Endothelial cell of umbilical vein (primary cell): ENCODE results near the gene HOXB3. TPM values are rescaled to one million over a fixed set of nuclear protein-coding genes. Genes with fewer than 3 reads are reported as not detected.

Experiments used
- BruUV-seq: library from RNA; stranded (reverse); fragments of 400-500 nt; replicated peaks from 2 replicates; lab custom pipeline; 2021; lab: Mats Ljungman, UMichigan
- CTCF ChIA-PET: fragments of 300-600, 350-600 bp; sonication (Branson Sonifier 250); formaldehyde crosslinking; loops from one replicate; lab custom pipeline; 2021; ENCODE audit warnings: antibody characterized with exemption, inconsistent platforms; lab: Charles Lee
- POLR2A ChIA-PET: fragments of 300-600, 350-600 bp; sonication (Branson Sonifier 250); formaldehyde crosslinking; loops from one replicate; lab custom pipeline; 2021; ENCODE audit warnings: antibody characterized with exemption, inconsistent platforms; lab: Charles Lee
- DNase-seq: peaks from one replicate; pipeline ENCODE4 v3.0.0-alpha.2; 2011; ENCODE audit warnings: low read depth, low spot score
- FAIRE-seq: peaks from 2 replicates; lab custom pipeline; 2011; peaks lifted over from hg19 to GRCh38; lab: Jason Lieb, UNC
- H2AFZ ChIP-seq: 2 replicates; pipeline ENCODE4 v1.6.0; 2012; ENCODE audit warnings: low read depth, low read length, control low read depth, inconsistent platforms
- H3K27ac ChIP-seq: 2 replicates; pipeline ENCODE4 v1.5.1; 2011; ENCODE audit warnings: low read depth, mild to moderate bottlenecking, control low read depth, low read length, moderate library complexity; ENCODE audit not compliant: insufficient read depth
- H3K27me3 ChIP-seq, 2 experiments: 2 replicates each; pipeline versions ENCODE4 v1.6.0 to v1.6.1; 2011; ENCODE audit warnings: low read length in 2 of 2, mixed read lengths in 1 of 2; ENCODE audit not compliant: control insufficient read depth in 2 of 2, insufficient read depth in 2 of 2
- H3K36me3 ChIP-seq, 2 experiments: 2 replicates in 1 of 2; 3 replicates in 1 of 2; pipeline ENCODE4 v1.5.1; 2011; ENCODE audit warnings: low read length in 2 of 2, mild to moderate bottlenecking in 1 of 2, moderate library complexity in 1 of 2; ENCODE audit not compliant: control insufficient read depth in 2 of 2, insufficient read depth in 2 of 2; ENCODE audit errors: extremely low read depth in 1 of 2
- H3K4me1 ChIP-seq: 3 replicates; pipeline ENCODE4 v1.5.1; 2011; ENCODE audit warnings: mild to moderate bottlenecking, low read length; ENCODE audit not compliant: control insufficient read depth, insufficient read depth; ENCODE audit errors: extremely low read depth
- H3K4me2 ChIP-seq: 2 replicates; pipeline ENCODE4 v1.6.1; 2011; ENCODE audit warnings: low read length, control low read depth, mixed read lengths; ENCODE audit not compliant: insufficient read depth
- H3K4me3 ChIP-seq, 3 experiments: fragments of 200-600 bp in 1 of 3; sonication (generic), shearing (Covaris generic) in 1 of 3; replicated peaks in 1 of 3; 2 replicates each; pipeline ENCODE4 v1.5.1; 2011 to 2016; ENCODE audit warnings: control low read depth in 3 of 3, low read length in 3 of 3, mild to moderate bottlenecking in 2 of 3, inconsistent platforms in 1 of 3, low read depth in 1 of 3, moderate library complexity in 1 of 3; ENCODE audit not compliant: insufficient read depth in 1 of 3
- H3K79me2 ChIP-seq: 2 replicates; pipeline ENCODE4 v1.6.0; 2012; ENCODE audit warnings: low read length, inconsistent platforms; ENCODE audit not compliant: control insufficient read depth, insufficient read depth
- H3K9ac ChIP-seq: replicated peaks from 2 replicates; pipeline ENCODE3; 2011; ENCODE audit warnings: low read length, control low read depth; ENCODE audit not compliant: insufficient read depth; ENCODE audit errors: extremely low read depth
- H3K9me1 ChIP-seq: replicated peaks from 3 replicates; pipeline ENCODE4 v1.6.0; 2011; ENCODE audit warnings: mild to moderate bottlenecking, low read length; ENCODE audit not compliant: control insufficient read depth, insufficient read depth; ENCODE audit errors: extremely low read depth
- H3K9me3 ChIP-seq: replicated peaks from 2 replicates; pipeline ENCODE4 v1.5.1; 2012; ENCODE audit warnings: low read length, inconsistent platforms; ENCODE audit not compliant: control insufficient read depth, insufficient read depth
- H4K20me1 ChIP-seq: replicated peaks from 2 replicates; pipeline ENCODE3; 2011; ENCODE audit warnings: mild to moderate bottlenecking, low read length; ENCODE audit not compliant: control insufficient read depth, insufficient read depth; ENCODE audit errors: extremely low read depth
- EZH2 ChIP-seq: IDR thresholded peaks from 2 replicates; pipeline ENCODE4 v1.6.1; 2012; ENCODE audit warnings: borderline replicate concordance, low read depth, mild to moderate bottlenecking, moderate library complexity, low read length, inconsistent platforms; ENCODE audit not compliant: severe bottlenecking
- FOS ChIP-seq: IDR thresholded peaks from 2 replicates; pipeline ENCODE4 v1.6.1; 2011; ENCODE audit warnings: mild to moderate bottlenecking, low read length, moderate library complexity, borderline replicate concordance; ENCODE audit not compliant: insufficient read depth
- GATA2 ChIP-seq: IDR thresholded peaks from 2 replicates; pipeline ENCODE4 v1.7.0; 2011; ENCODE audit warnings: low read depth, mild to moderate bottlenecking, moderate library complexity, mixed read lengths, low read length; ENCODE audit not compliant: insufficient read length, insufficient read depth
- JUN ChIP-seq: IDR thresholded peaks from 2 replicates; pipeline ENCODE4 v1.6.1; 2011; ENCODE audit warnings: borderline replicate concordance, low read depth; ENCODE audit not compliant: insufficient read length, insufficient read depth
- MYC ChIP-seq: IDR thresholded peaks from one replicate; pipeline ENCODE4 v1.6.1; 2011; ENCODE audit warnings: mild to moderate bottlenecking, low read depth, low read length
- POLR2A ChIP-seq: IDR thresholded peaks from 2 replicates; pipeline ENCODE4 v1.6.1; 2012; ENCODE audit warnings: low read depth, mild to moderate bottlenecking, control low read depth, low read length
- POLR2AphosphoS5 ChIP-seq: IDR thresholded peaks from 2 replicates; pipeline ENCODE4 v1.6.1; 2012; ENCODE audit warnings: low read depth, mild to moderate bottlenecking, control low read depth, low read length, moderate library complexity; ENCODE audit not compliant: insufficient read depth
- dilution Hi-C: fragments of 300-500 bp; cut with MboI; formaldehyde crosslinking; loops from one replicate; pipeline ENCODE4 v1.15.0; 2019; ENCODE audit warnings: low sequenced_read_pairs; ENCODE audit not compliant: extremely low pct_ligation_motif_present
- intact Hi-C: fragments of 100-400 bp; cut with micrococcal nuclease; formaldehyde crosslinking; loops from one replicate; pipeline ENCODE4 v1.10.0; 2022
- polyA plus RNA-seq, 4 experiments: library from polyadenylated mRNA; depleted of rRNA in 3 of 4; stranded (reverse) in 3 of 4; unstranded in 1 of 4; fragments of >200 nt; gene quantifications; 2 replicates each; pipeline versions ENCODE4 v1.2.1 to v1.2.3, GENCODE V29; 2011 to 2012; ENCODE audit warnings: missing spikeins in 1 of 4
- total RNA-seq: library from RNA; stranded (reverse); gene quantifications from 2 replicates; pipeline ENCODE4 v1.2.3, GENCODE V29; 2021
- TF ChIP-seq, protein P1 (sequence below): IDR thresholded peaks from 2 replicates; pipeline ENCODE4 v1.6.1; 2011; ENCODE audit not compliant: insufficient read depth, insufficient read length
- TF ChIP-seq, protein P2 (sequence below), 2 donors: IDR thresholded peaks; 1 replicate in 1 of 2; 2 replicates in 1 of 2; pipeline ENCODE4 v1.5.1; 2011; ENCODE audit warnings: low read length in 2 of 2, mild to moderate bottlenecking in 2 of 2, moderate library complexity in 2 of 2, control low read depth in 1 of 2, inconsistent platforms in 1 of 2, low read depth in 1 of 2; ENCODE audit not compliant: insufficient read depth in 1 of 2; ENCODE audit errors: extremely low read depth in 1 of 2

The HOXB3 gene
- total and polyA plus RNA-seq, 2 donors (not counting 3 experiments of a cell fraction or from before 2014, with no cell fraction given), result 29.6 to 56.6 TPM

DNA sequence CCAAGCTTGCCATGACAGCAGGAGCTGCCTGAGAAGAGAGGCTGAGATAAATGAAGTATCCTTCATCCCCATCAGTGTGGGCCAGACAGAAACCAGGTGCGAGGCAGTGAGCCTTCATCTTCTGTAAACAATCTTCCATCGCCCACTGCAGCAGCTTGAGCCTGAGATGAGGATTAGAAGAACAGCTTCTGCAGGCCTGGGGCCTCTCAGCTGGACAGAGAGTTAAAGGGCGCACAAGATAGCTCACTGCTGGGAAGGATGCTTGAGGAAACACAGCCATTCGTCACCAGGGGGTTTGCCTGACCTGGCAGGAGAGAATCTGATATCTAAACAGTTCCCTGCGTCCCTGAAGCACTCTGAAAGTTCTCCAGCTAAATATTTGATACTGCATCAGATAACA is 86.3 kb downstream of the HOXB3 start:
- no peak for DNase-seq
- Histone ChIP-seq H3K27me3 (peaks cover 3 to 10% of the 10 kb centered on the region in 2 experiments), H3K4me1 (peaks cover 6% of the 10 kb centered on the region), H3K27ac (no peak overlapping the region), H3K79me2 (no peaks in the 10 kb centered on the region), H3K9ac (no peak overlapping the region), H3K9me1 (no peaks in the 10 kb centered on the region), H2AFZ (no peak overlapping the region), H3K9me3 (no peaks in the 10 kb centered on the region), H3K36me3 (no peaks in the 10 kb centered on the region), H4K20me1 (no peaks in the 10 kb centered on the region), H3K4me3 (no peak overlapping the region), H3K4me2 (no peak overlapping the region)
- intact Hi-C loops (no loop called here), dilution Hi-C loops (no loop called here)
- ChIA-PET CTCF (interaction anchor here (1.3 to 1.5 kb wide), 4 partner anchors 9 to 168 kb away, joined by 3 to 6 read pairs (median 4); no protein-coding TSS in a partner anchor), POLR2A (no interaction called here)
- BruUV-seq, result no TSS peak
- no peak for FAIRE-seq
- TF ChIP-seq, protein P1, sequence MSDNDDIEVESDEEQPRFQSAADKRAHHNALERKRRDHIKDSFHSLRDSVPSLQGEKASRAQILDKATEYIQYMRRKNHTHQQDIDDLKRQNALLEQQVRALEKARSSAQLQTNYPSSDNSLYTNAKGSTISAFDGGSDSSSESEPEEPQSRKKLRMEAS, result no peak
- TF ChIP-seq EZH2, result no peak
- no peak for TF ChIP-seq POLR2A
- TF ChIP-seq, protein P2, sequence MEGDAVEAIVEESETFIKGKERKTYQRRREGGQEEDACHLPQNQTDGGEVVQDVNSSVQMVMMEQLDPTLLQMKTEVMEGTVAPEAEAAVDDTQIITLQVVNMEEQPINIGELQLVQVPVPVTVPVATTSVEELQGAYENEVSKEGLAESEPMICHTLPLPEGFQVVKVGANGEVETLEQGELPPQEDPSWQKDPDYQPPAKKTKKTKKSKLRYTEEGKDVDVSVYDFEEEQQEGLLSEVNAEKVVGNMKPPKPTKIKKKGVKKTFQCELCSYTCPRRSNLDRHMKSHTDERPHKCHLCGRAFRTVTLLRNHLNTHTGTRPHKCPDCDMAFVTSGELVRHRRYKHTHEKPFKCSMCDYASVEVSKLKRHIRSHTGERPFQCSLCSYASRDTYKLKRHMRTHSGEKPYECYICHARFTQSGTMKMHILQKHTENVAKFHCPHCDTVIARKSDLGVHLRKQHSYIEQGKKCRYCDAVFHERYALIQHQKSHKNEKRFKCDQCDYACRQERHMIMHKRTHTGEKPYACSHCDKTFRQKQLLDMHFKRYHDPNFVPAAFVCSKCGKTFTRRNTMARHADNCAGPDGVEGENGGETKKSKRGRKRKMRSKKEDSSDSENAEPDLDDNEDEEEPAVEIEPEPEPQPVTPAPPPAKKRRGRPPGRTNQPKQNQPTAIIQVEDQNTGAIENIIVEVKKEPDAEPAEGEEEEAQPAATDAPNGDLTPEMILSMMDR (IDR thresholded peaks at IDR 0.05; ENCODE audit: extremely low read depth in 1 of 2, insufficient read depth in 1 of 2, low read depth in 1 of 2, low read length in 2 of 2), result no peak
- no peak for TF ChIP-seq MYC
- no peak for TF ChIP-seq POLR2AphosphoS5
- TF ChIP-seq JUN, result no peak
- TF ChIP-seq GATA2, result no peak
- TF ChIP-seq FOS, result no peak
